Subcutaneous adipose tissue (tissue), 4 donors: Measurements from ENCODE around the gene FNDC3A. TPM values are rescaled to one million over a fixed set of nuclear protein-coding genes. Genes with fewer than 3 reads are reported as not detected.

Experiments used
- total RNA-seq, 4 donors: library from RNA; depleted of rRNA; stranded (reverse); fragments of >200 nt; gene quantifications; one replicate each; pipeline ENCODE4 v1.1.0, GENCODE V29; 2016
- TF ChIP-seq, protein P1 (sequence below): fragments of 450-650 bp; IDR thresholded peaks from one replicate; pipeline ENCODE4 v1.5.1; 2016; ENCODE audit warnings: low read depth, mild to moderate bottlenecking, control low read depth, antibody characterized with exemption, moderate library complexity

Gene FNDC3A
- total RNA-seq, 4 donors from 2014 or later = 30.1 to 61.2 (median 47.2) TPM

DNA sequence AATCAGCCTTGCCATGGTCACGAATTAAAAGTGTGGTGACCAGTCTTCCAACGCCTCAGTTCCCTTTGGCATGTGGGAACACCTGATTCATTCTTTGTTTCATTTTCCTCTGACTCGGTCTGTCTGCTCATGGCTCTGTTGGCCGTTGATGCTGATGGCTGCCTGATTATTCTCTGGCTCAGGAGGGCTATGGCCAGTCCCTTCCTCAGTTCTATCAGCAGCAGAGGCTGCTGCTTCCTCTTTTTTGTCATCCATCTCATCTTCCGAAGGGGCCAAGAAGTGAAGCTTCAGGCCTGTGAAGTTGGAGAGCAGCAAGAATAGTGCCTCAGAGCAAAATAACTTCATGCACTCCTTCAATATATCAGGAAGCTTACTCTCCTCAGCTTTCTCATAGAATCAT is 235.0 kb downstream of the FNDC3A start:
- TF ChIP-seq, protein P1, sequence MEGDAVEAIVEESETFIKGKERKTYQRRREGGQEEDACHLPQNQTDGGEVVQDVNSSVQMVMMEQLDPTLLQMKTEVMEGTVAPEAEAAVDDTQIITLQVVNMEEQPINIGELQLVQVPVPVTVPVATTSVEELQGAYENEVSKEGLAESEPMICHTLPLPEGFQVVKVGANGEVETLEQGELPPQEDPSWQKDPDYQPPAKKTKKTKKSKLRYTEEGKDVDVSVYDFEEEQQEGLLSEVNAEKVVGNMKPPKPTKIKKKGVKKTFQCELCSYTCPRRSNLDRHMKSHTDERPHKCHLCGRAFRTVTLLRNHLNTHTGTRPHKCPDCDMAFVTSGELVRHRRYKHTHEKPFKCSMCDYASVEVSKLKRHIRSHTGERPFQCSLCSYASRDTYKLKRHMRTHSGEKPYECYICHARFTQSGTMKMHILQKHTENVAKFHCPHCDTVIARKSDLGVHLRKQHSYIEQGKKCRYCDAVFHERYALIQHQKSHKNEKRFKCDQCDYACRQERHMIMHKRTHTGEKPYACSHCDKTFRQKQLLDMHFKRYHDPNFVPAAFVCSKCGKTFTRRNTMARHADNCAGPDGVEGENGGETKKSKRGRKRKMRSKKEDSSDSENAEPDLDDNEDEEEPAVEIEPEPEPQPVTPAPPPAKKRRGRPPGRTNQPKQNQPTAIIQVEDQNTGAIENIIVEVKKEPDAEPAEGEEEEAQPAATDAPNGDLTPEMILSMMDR = no peak

DNA sequence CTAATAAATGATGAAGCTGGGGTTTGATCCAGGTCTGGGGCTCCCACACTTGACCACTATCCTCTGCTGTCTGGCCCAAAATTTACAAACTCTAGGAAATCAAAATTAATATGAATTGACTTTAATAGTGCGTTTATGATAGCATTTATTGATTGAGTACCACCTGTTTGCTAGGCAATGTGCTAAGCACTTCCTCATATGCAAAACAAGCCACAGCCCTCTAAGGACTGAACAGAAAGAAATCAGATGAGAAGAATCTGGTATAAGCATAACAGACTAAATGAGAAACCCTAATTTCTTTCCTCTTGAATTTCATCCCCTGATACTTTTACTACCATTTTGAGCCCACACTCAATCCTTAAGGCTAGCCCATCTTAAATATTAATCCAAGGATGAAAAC is 237.8 kb downstream of the FNDC3A start:
- TF ChIP-seq, protein P1 = no peak

DNA sequence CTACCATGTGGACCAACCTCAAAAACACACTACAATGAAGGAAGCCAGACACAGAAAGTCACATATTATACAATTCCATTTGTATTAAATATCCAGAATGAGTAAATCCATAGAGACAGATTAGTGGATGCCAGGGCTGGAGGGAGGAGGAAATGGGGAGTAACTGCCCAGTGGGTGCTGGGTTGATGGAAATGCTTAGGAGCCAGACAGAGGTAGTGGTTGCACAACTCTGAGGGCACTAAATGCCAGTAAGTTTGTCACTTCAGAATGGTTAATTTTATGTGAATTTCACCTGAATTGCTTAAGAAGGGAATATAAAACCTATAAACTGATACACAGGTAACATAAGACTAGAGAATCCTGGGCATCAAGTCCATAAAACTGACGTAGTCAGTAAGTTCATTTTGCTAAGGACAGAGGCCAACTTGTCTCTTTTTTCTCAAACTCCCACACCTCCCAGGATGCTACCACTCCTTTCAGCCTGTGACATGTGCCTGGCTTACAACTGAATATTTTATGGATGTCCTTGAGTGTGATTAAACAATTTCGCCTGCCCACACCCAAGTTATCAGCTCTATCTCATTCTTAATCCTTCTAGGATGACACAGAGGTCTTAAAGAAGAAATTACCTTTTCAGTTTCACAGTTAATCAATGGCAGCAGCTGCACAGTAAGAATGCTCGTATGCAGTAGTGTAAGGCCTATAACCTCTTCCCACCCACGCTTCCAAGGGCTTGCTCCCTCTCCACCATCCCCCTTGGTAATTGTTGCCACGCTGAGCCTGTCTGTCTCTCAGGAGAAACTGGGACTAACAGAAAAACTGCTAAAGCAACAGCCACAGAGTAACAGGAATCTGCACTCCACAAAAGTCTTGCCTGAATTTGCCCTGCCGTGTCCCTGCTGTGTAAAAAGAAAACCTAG is 238.5 kb downstream of the FNDC3A start:
- TF ChIP-seq, protein P1 = no peak

DNA sequence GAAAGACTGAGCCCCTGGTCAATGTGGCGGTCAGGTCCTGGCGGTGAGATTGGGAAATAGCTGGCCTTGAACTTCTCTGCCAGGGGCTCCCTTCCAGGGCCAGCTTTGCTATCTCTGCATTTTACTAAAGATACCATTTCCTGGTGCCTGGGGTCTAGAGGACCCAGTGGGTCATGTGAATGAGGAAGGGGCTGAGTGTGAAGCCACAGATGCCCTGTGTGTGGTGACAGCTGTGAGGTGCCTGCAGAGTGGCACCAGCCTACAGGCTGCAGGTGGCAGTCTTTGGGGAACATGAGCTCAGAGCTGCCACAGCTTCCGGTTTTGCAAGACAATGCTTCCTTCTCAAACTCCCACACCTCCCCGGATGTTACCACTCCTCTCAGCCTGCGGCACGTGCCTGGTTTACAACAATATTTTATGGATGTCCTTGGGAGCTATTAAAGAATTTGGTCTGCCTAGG is 239.2 kb downstream of the FNDC3A start:
- TF ChIP-seq, protein P1 = no peak

DNA sequence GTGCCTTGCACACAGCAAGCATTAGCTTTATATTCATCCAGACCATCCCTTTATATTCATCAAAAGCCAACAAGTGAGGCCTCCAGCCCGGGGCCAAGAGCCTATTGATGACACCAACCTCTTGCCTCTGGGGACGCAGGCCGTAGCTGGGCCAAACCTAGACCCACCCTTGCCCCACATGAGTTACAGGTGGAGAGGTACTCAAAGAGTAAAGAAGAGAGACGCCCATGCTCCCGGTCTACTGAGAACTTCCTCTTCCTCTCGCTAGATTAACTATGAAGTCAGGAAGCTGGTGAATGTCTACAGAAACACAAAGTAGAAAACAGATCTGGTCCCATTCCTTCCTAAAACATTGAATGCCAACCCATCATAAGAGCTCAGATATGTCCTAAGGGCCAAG is 240.6 kb downstream of the FNDC3A start:
- TF ChIP-seq, protein P1 = no peak

DNA sequence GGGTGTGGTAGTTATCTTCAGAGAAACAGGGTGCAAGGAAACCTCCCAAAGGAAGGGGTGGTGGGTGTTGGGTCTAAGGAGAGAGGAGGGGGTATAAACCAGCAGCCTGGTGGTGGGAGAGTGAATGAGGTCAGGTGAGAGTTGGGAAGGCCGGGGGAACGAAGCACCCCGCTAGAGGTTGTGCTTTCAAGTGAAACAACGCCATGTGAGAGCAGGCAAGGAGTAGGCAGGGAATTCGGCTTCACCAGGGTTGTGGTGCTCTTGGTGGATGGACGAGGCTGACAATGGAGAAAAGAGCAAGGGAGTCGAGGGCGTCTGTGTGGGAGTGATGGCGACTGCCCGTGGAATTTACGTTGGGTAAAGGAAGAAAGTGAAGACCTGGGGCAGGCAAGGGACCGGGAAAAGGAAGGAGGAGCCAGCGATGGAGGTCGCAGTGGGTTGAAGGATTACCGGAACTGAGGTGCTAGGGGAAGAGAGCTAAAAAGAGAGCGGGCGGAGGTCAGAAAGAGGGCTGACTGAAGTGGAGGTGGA is 242.3 kb downstream of the FNDC3A start:
- TF ChIP-seq, protein P1 = no peak

DNA sequence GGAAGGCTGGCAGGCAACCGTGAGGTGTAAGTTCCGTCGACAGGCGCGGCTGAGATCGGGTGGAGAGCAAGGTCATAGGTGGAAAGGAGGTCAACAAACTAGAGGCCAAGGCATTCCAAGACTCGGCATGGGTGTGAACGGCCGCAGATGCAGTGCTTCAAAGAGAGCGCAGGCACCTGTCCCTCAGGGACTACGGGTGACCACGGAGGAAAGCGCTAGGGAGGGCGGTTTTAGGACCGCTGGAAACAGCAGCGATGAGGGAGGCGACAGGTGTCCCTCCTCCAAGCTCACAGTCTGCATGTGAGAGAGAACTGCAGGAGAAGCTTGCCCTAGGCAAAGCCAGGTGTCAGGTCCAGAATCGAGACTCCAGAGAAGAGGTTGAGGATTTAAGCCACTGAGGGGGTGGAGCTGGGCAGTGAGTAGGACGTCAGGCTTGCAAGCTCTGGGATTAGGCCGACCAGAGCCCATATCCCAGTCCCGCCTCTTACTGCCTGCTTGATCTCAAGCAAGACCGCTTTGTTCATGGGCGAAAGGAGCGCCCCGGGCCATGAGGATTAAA is 242.9 kb downstream of the FNDC3A start:
- TF ChIP-seq, protein P1 = no peak
